Neural progenitor cell (in vitro differentiated cells): ENCODE measurements around the gene XYLT1. TPM values are rescaled to one million over a fixed set of nuclear protein-coding genes. Genes with fewer than 3 reads are reported as not detected.

Source experiments
- DNase-seq: peaks from one replicate; pipeline ENCODE4 v3.0.0-alpha.2; 2016; ENCODE audit warnings: low spot score
- H2AFZ ChIP-seq: fragments of 200-600 bp; sonication (generic); replicated peaks from 2 replicates; pipeline ENCODE4 v1.6.1; 2016; ENCODE audit warnings: antibody characterized with exemption
- H3F3A ChIP-seq: fragments of 200-600 bp; sonication (generic); 2 replicates; pipeline ENCODE4 v1.6.1; 2016; ENCODE audit warnings: antibody characterized with exemption, low read depth
- H3K27ac ChIP-seq: fragments of 200-600 bp; sonication (generic); 2 replicates; pipeline ENCODE4 v1.5.1; 2016; ENCODE audit warnings: mild to moderate bottlenecking
- H3K27me3 ChIP-seq: fragments of 200-600 bp; sonication (generic); 2 replicates; pipeline ENCODE4 v1.6.1; 2016; ENCODE audit warnings: mild to moderate bottlenecking, moderate library complexity
- H3K36me3 ChIP-seq: fragments of 200-600 bp; sonication (generic); 2 replicates; pipeline ENCODE4 v1.5.1; 2016
- H3K4me1 ChIP-seq: fragments of 200-600 bp; sonication (generic); 2 replicates; pipeline ENCODE4 v1.6.1; 2016; ENCODE audit warnings: mixed run types
- H3K4me2 ChIP-seq: fragments of 200-600 bp; sonication (generic); 2 replicates; pipeline ENCODE4 v1.6.1; 2016
- H3K4me3 ChIP-seq: fragments of 200-600 bp; sonication (generic); 2 replicates; pipeline ENCODE4 v1.5.1; 2016
- H3K79me2 ChIP-seq: fragments of 200-600 bp; sonication (generic); 2 replicates; pipeline ENCODE4 v1.6.1; 2016; ENCODE audit warnings: low read depth
- H3K9ac ChIP-seq: fragments of 200-600 bp; sonication (generic); 2 replicates; pipeline ENCODE4 v1.6.1; 2016
- H3K9me3 ChIP-seq: fragments of 200-600 bp; sonication (generic); 2 replicates; pipeline ENCODE4 v1.5.1; 2016; ENCODE audit warnings: low read depth
- H4K20me1 ChIP-seq: fragments of 200-600 bp; sonication (generic); 2 replicates; pipeline ENCODE4 v1.6.1; 2016; ENCODE audit warnings: low read depth
- H3K27ac Mint-ChIP-seq: 3 replicates; pipeline ENCODE4 v1.8.0; 2021; ENCODE audit warnings: mixed read lengths
- H3K27me3 Mint-ChIP-seq: 2 replicates; pipeline ENCODE4 v1.8.0; 2022; ENCODE audit warnings: low read depth, mild to moderate bottlenecking, inconsistent platforms, moderate library complexity, mixed read lengths; ENCODE audit not compliant: insufficient read depth
- H3K36me3 Mint-ChIP-seq: 3 replicates; pipeline ENCODE4 v1.8.0; 2021; ENCODE audit warnings: mixed read lengths
- H3K4me1 Mint-ChIP-seq: 3 replicates; pipeline ENCODE4 v1.8.0; 2021; ENCODE audit warnings: mixed read lengths
- H3K4me3 Mint-ChIP-seq: 3 replicates; pipeline ENCODE4 v1.8.0; 2021; ENCODE audit warnings: mild to moderate bottlenecking, moderate library complexity, mixed read lengths
- H3K9me3 Mint-ChIP-seq: 3 replicates; pipeline ENCODE4 v1.8.0; 2020; ENCODE audit warnings: mixed read lengths
- CTCF ChIP-seq: fragments of 200-600 bp; sonication (generic); IDR thresholded peaks from 2 replicates; pipeline ENCODE4 v1.5.1; 2017; ENCODE audit warnings: antibody characterized with exemption, mild to moderate bottlenecking
- EZH2 ChIP-seq: fragments of 200-600 bp; sonication (generic); IDR thresholded peaks from 2 replicates; pipeline ENCODE4 v1.6.1; 2017; ENCODE audit warnings: antibody characterized with exemption, mild to moderate bottlenecking, moderate library complexity
- EZH2phosphoT487 ChIP-seq: fragments of 200-600 bp; sonication (generic); IDR thresholded peaks from 2 replicates; pipeline ENCODE4 v1.6.1; 2017; ENCODE audit warnings: antibody characterized with exemption
- total RNA-seq: library from RNA; depleted of rRNA; stranded (reverse); fragments of >200 nt; gene quantifications from 2 replicates; pipeline ENCODE4 v1.2.3, GENCODE V29; 2015; ENCODE audit warnings: low replicate concordance

The XYLT1 gene
- total RNA-seq, 1 donor from 2014 or later: 5.9 TPM

DNA sequence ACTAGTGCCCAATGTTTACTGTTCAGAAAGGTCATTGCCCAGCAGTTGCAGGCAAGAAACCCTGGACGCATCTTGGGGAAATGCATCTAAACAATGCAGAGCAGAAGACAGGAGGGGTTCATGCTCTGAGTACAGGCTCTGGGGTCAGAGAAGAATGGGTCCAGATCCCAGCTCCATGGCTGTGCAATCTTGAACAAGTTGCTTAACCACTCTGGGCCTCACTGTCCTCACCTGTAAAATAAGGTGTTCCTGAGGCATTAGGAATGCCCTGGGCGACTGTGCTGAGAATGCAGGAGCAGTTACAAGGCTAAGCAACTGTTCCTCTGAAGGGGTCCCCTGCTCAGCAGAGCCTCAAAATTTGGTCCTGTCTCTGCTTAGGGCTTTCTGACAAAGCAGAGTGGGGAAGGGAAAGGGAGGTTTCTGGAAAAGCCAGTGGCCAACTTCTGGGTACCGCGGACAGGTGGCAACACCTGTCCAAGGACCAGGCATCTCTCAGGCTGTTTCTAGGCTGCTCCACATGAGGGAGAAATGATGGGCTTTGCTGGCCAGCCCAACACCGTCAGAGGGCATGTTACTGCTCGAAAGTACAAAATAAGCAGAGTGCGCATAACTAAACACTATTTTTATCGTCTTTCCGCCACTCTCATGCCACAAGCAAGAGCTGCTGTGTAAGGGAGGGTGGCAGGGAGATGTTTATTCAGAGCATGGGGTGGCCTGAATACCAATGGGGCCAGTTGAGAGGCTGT, 176.8 kb downstream of the XYLT1 start:
- Histone ChIP-seq H2AFZ (no peak overlapping the region), H3K9me3 (no peaks in the 10 kb centered on the region), H4K20me1 (peaks cover 15% of the 10 kb centered on the region), H3K4me2 (no peak overlapping the region), H3K79me2 (no peaks in the 10 kb centered on the region), H3K9ac (no peak overlapping the region), H3K27me3 (no peaks in the 10 kb centered on the region), H3K36me3 (no peaks in the 10 kb centered on the region), H3F3A (peaks cover 17% of the 10 kb centered on the region), H3K4me3 (no peak overlapping the region), H3K4me1 (peaks cover 15% of the 10 kb centered on the region), H3K27ac (no peak overlapping the region)
- Mint-ChIP-seq H3K27ac (no peak overlapping the region), H3K4me1 (peaks cover 35% of the 10 kb centered on the region), H3K36me3 (no peaks in the 10 kb centered on the region), H3K27me3 (peaks cover 5% of the 10 kb centered on the region), H3K4me3 (no peak overlapping the region), H3K9me3 (no peaks in the 10 kb centered on the region)
- no peak for DNase-seq
- no peak for TF ChIP-seq EZH2
- TF ChIP-seq CTCF: no peak
- TF ChIP-seq EZH2phosphoT487: no peak

DNA sequence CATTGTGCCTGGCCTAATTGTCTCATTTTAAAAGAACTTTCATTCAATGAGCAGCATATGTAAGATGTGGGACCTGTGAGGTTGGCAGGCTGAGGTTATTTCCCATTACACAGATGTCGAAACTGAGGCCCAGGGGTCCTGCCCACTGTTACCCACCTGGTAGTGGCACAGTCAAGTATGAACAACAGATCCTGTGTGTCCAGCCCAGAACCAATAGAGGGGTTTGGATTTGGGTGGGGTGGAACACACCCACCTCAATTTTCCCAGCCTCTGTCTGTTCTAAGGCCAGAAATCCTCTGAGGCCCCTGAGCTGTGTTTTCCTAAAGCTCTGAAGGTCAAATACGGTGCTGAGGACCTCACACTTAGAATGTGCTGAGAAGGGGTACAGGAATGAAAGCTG, 179.5 kb downstream of the XYLT1 start:
- Histone ChIP-seq H3K9me3 (no peaks in the 10 kb centered on the region), H3K4me3 (no peak overlapping the region), H3K79me2 (no peaks in the 10 kb centered on the region), H2AFZ (no peak overlapping the region), H3K36me3 (no peaks in the 10 kb centered on the region), H3F3A (peaks cover 22% of the 10 kb centered on the region), H4K20me1 (peaks cover 6% of the 10 kb centered on the region), H3K27ac (no peak overlapping the region), H3K4me1 (peaks cover 17% of the 10 kb centered on the region), H3K4me2 (no peak overlapping the region), H3K9ac (no peak overlapping the region), H3K27me3 (no peaks in the 10 kb centered on the region)
- Mint-ChIP-seq H3K27me3 (peaks cover 8% of the 10 kb centered on the region), H3K9me3 (no peaks in the 10 kb centered on the region), H3K4me1 (peaks cover 32% of the 10 kb centered on the region), H3K4me3 (no peak overlapping the region), H3K36me3 (no peaks in the 10 kb centered on the region), H3K27ac (no peak overlapping the region)
- TF ChIP-seq EZH2: no peak
- TF ChIP-seq CTCF: no peak
- TF ChIP-seq EZH2phosphoT487: no peak
- no peak for DNase-seq

DNA sequence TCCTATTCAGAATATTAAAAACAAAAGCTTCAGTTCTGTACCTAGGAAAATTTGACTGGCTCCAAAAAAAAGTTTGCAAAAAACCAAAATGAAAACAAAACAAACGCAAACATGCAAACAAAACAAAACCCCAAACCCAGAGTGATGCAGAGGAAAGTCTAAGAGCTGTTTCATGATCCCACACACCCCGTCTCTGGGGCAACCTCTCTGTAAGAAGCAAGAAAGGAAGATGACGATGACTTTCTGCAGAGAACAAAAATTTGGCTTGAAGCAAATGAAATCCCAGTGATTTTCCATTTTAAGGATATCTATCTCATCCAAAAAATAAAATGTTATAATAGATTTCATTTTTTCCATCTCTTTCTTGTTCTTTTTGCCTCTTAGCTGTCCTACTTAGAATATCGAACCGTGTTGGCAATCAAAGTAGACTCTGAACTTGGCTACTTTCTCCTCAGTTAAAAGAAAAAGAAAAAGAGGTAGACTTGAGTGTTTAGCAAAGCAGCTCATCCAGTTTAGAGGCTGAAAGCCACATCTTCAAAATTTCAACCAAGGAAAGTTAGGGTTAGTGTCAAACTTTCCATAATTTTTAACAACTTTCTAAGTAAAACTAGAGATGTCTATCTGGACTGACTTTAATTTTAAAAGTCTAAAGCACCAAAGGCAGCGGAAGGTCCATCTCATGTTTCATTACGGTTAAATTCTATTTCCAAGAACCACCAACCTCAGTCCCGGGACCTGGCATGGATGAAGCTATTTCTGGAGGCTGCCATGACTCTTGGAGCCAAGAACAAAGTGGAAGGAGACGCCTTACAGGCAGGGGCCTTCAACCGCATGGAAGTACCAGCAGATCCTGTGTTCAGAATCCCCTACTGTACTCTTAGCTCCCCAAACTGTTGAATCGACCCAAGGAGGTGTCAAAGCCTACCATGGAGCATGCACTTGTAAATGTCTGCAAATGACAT, 180.8 kb downstream of the XYLT1 start:
- H3K4me3 ChIP-seq: no peak overlapping the region
- Mint-ChIP-seq H3K27ac (no peak overlapping the region), H3K27me3 (peaks cover 8% of the 10 kb centered on the region), H3K36me3 (no peaks in the 10 kb centered on the region), H3K4me1 (peaks cover 32% of the 10 kb centered on the region), H3K9me3 (no peaks in the 10 kb centered on the region), H3K4me3 (no peak overlapping the region)
- no peak overlapping the region for H3K27ac ChIP-seq
- TF ChIP-seq EZH2phosphoT487 (no peak), EZH2 (no peak)
- no peaks in the 10 kb centered on the region for H4K20me1 ChIP-seq
- no peak overlapping the region for H2AFZ ChIP-seq
- peaks cover 11% of the 10 kb centered on the region for H3K4me1 ChIP-seq
- DNase-seq: no peak
- H3F3A ChIP-seq: peaks cover 17% of the 10 kb centered on the region
- no peaks in the 10 kb centered on the region for H3K36me3 ChIP-seq
- H3K4me2 ChIP-seq: no peak overlapping the region
- no peaks in the 10 kb centered on the region for H3K9me3 ChIP-seq
- no peaks in the 10 kb centered on the region for H3K27me3 ChIP-seq
- no peak overlapping the region for H3K9ac ChIP-seq
- H3K79me2 ChIP-seq: no peaks in the 10 kb centered on the region
